Brain pericyte (primary cell): ENCODE results near the gene WDR74.
"Not testable (repeated sequence)": the region's sequence is repeated elsewhere in the genome, so short reads cannot be mapped to it uniquely, and the experiment has no call there.

Source experiments
- DNase-seq: peaks from one replicate; pipeline ENCODE4 v3.0.0-alpha.2; 2012; ENCODE audit warnings: low read depth, low spot score

Gene WDR74

GRCh38 chr11:62839050-62839945 is at the start of gene WDR74:
TSS of gene WDR74 (minus strand) at chr11:62839590. CDS start at chr11:62839570, 20 bp downstream.
- DNase-seq: peak; percentile 75

DNA sequence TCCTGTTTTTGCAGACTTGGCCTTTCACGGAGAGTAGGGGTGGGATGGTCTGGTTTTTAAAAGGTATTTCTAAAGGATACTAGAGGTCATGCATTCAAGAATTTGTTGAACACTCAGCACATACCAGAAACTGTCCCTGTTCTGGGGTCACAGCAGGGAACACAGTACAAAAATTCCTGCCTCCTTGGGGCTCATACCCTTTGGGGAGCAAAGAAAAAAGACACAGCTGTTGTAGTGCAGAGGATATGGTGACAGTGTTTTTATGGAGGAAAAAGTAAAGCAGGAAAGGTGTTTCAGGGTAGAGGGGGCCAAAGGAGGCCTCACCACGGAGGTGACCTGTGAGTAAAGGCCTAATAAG is 49.7 kb upstream of the WDR74 start:
- DNase-seq: no peak

GRCh38 chr11:62888406-62888805 is 49.0 kb upstream of the WDR74 start:
- no peak for DNase-seq

- no peak for DNase-seq
Measured at GRCh38 chr11:62885137-62885750, 45.9 kb upstream of the WDR74 start.

DNA sequence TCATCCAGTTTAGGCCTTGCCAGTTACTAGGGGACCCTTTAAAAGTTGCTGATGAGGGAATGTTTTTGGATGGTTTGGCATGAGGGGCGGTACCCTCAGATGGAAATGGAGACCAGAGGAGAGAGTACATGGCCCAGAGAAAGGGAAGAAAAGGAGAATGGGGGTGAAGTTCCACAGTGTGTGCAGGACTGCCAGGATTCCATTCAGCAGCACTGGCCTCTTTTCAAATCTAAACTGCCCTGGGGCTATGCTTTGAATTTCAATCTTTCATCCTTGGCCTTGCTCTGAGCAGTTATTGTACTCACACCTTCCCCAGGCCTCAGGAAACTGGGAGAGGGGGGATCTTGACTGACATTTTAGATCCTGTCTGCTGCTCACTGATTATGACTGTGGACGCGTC is 44.3 kb upstream of the WDR74 start:
- no peak for DNase-seq

GRCh38 chr11:62882788-62883501 is 43.6 kb upstream of the WDR74 start:
- DNase-seq: no peak

DNA sequence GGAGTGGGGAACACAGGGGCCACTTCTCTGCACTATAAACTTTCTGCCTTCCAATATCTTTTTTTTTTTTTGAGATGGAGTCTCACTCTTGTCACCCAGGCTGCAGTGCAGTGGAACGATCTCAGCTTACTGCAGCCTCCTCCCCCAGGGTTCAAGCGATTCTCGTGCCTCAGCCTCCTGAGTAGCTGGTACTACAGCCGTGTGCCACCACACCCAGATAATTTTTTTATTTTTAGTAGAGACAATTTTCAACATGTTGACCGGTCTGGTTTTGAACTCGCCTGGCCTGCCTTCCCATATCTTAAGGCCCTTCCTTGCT is 43.0 kb upstream of the WDR74 start:
- DNase-seq: no peak

GRCh38 chr11:62881579-62882430 is 42.4 kb upstream of the WDR74 start:
- peak; percentile 86 for DNase-seq

GRCh38 chr11:62880803-62881578 is 41.6 kb upstream of the WDR74 start, which contains the start of gene SLC3A2:
TSS of gene SLC3A2 (plus strand) at chr11:62880896. CDS start at chr11:62881024, 128 bp downstream.
- DNase-seq: peak; percentile 60

DNA sequence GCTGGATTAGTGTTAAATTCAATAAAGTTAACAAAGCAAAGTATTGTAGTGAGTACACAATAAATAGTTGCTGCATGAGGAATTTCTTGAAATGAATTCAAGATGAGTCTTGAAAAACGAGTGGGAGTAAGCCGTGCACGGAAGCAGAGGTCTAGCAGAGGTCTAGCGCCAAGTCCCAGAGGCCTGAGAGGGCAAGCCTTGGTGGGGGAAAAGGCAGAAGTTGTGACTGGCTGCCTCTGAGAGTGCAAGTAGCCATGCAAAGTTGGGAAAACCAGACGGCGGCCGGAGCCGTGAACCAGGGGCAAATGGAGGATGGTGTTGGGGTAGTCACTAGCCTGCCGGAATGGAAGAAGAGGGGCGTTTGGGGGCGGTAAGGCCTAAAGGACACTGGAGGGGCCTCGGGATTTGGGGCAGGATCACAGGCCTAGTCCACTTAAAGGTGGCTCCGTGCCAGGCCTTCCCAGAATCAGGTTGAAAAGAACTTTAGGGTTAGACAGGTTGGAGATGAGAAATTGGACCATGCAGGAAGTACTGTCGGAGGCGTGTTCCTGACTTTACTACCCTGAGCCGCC is 40.9 kb upstream of the WDR74 start:
- no peak for DNase-seq

- DNase-seq: no peak
Measured at GRCh38 chr11:62879235-62879978, 40.0 kb upstream of the WDR74 start.

- no peak for DNase-seq
Measured at GRCh38 chr11:62876712-62877111, 37.3 kb upstream of the WDR74 start.

GRCh38 chr11:62875698-62876478 is 36.5 kb upstream of the WDR74 start:
- no peak for DNase-seq

DNA sequence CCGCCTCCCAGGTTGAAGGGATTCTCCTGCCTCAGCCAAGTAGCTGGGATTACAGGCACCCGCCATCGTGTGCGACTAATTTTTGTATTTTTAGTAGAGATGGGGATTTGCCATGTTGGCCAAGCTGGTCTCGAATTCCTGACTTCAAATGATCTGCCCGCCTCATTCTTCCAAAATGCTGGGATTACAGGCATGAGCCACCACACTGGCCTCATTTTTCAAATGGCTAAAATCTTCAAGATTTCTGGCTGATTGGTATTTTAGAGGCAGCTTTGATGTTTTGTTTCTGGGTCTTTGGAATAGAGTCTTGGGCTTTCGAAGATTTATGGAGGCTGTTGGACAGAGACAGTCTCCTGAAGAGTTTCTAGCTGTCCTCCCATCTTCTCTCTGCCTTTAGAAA is 35.5 kb upstream of the WDR74 start:
- no peak for DNase-seq

- no peak for DNase-seq
Measured at GRCh38 chr11:62865635-62866034, 26.2 kb upstream of the WDR74 start.

DNA sequence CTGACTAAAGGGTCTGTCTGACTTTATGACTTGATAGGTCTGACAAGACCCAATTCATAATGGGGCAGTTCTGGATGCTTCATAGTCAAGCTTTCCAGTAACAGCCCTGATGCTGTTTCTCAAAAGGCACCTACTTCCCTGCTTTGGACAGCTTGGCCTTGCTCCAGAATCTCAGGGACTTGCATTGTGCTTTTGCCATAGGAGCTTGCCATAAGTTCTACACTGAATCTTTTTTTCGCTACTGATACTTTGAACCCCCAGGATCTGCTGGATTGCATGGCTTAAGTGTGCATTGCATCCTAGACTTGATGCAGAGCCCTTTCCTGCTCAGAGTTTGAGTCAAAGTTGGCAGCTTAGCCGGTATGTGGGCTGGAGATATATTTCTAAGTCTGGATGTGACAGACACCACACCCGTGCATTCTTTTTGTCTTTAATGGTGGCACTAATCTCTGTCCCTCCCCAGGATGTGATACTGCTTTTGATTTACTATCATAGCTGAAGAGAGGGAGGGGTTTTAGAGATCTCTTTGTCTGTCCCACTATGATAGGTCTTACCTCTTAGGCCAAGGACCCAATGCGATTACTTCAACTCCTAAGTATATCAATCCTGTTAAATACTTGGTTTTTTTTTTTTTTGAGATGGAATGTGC is 24.4 kb upstream of the WDR74 start:
- no peak for DNase-seq

DNA sequence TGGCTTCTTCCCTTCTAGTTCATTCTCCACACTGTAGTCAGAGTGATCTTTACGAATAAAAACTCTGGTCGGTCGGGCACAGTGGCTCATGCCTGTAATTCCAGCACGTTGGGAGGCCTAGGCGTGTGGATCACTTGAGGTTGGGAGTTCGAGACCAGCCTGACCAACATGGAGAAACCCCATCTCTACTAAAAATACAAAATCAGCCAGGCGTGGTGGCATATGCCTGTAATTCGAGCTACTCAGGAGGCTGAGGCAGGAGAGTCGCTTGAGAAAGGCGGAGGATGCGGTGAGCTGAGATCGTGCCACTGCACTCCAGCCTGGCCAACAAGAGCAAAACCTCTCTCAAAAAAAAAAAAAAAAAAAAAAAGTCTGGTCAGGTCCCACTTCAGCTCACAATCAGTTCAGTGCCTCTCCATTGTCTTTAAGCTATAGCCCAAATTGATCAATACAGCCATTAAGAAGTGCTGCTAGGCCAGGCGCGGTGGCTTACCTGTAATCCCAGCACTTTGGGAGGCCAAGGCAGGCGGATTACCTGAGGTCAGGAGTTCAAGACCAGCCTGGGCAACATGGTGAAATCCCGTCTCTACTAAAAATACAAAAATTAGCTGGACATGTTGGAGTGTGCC is 22.3 kb upstream of the WDR74 start:
- DNase-seq: not testable (repeated sequence)
